MCF 10A (cell line): ENCODE results near the gene ACR. TPM values are rescaled to one million over a fixed set of nuclear protein-coding genes. Genes with fewer than 3 reads are reported as not detected.

Experiments
- BruUV-seq: library from RNA; stranded (reverse); fragments of 400-500 nt; replicated peaks from 2 replicates; lab custom pipeline; 2021; lab: Mats Ljungman, UMichigan
- CTCF ChIA-PET: fragments of 300-600 bp; sonication (Branson Sonifier 250); formaldehyde crosslinking; extraction: SDS; loops from one replicate; lab custom pipeline; 2021; ENCODE audit warnings: antibody characterized with exemption, inconsistent platforms; lab: Yijun Ruan, JAX
- POLR2A ChIA-PET: fragments of 300-600, 350-650 bp; sonication (Branson Sonifier 250); formaldehyde crosslinking; extraction: SDS; loops from one replicate; lab custom pipeline; 2020; ENCODE audit warnings: antibody characterized with exemption, inconsistent platforms; lab: Yijun Ruan, JAX
- DNase-seq: peaks from one replicate; pipeline ENCODE4 v3.0.0-alpha.2; 2018; ENCODE audit not compliant: unreplicated experiment
- H3K27ac Mint-ChIP-seq: one replicate; pipeline ENCODE4 v1.8.0; 2022; ENCODE audit warnings: mild to moderate bottlenecking, low read depth, mixed read lengths; ENCODE audit not compliant: unreplicated experiment
- H3K27me3 Mint-ChIP-seq: one replicate; pipeline ENCODE4 v1.8.0; 2022; ENCODE audit warnings: mixed read lengths; ENCODE audit not compliant: insufficient read depth, unreplicated experiment
- H3K36me3 Mint-ChIP-seq: one replicate; pipeline ENCODE4 v1.8.0; 2022; ENCODE audit warnings: mild to moderate bottlenecking, moderate library complexity, mixed read lengths; ENCODE audit not compliant: insufficient read depth, unreplicated experiment
- H3K4me1 Mint-ChIP-seq: one replicate; pipeline ENCODE4 v1.8.0; 2022; ENCODE audit warnings: mixed read lengths; ENCODE audit not compliant: insufficient read depth, unreplicated experiment
- H3K4me3 Mint-ChIP-seq: one replicate; pipeline ENCODE4 v1.8.0; 2022; ENCODE audit warnings: mild to moderate bottlenecking, moderate library complexity, mixed read lengths; ENCODE audit not compliant: unreplicated experiment
- H3K9me3 Mint-ChIP-seq: one replicate; pipeline ENCODE4 v1.8.0; 2022; ENCODE audit warnings: mixed read lengths; ENCODE audit not compliant: unreplicated experiment
- CTCF ChIP-seq: fragments of 200-600 bp; IDR thresholded peaks from one replicate; pipeline ENCODE4 v1.8.0; 2022; ENCODE audit warnings: antibody characterized with exemption, mild to moderate bottlenecking; ENCODE audit not compliant: unreplicated experiment
- intact Hi-C: fragments of 100-400 bp; cut with micrococcal nuclease; formaldehyde crosslinking; loops from 2 replicates; pipeline ENCODE4 v1.14.1; 2022
- total RNA-seq: library from RNA; stranded (reverse); gene quantifications from 2 replicates; pipeline ENCODE4 v1.2.3, GENCODE V29; 2022

The ACR gene
- total RNA-seq, 1 experiment from 2014 or later, result not detected

GRCh38 chr22:50719814-50720300, 18.1 kb upstream of the ACR start:
- no peak for TF ChIP-seq CTCF
- no peak for DNase-seq
- ChIA-PET CTCF (interaction anchor here (1.0 kb wide), 1 partner anchor 12 kb away, joined by 3 read pairs; no protein-coding TSS in a partner anchor), POLR2A (no interaction called here)
- no peaks in the 10 kb centered on the region for H3K27me3 Mint-ChIP-seq
- no TSS peak for BruUV-seq
- H3K4me1 Mint-ChIP-seq, result no peaks in the 10 kb centered on the region
- no peak overlapping the region for H3K27ac Mint-ChIP-seq
- H3K36me3 Mint-ChIP-seq, result no peaks in the 10 kb centered on the region
- intact Hi-C loops, result no loop called here
- H3K9me3 Mint-ChIP-seq, result no peaks in the 10 kb centered on the region
- H3K4me3 Mint-ChIP-seq, result no peak overlapping the region

GRCh38 chr22:50720301-50721256, 17.4 kb upstream of the ACR start:
- Mint-ChIP-seq H3K27ac (no peak overlapping the region), H3K4me1 (no peaks in the 10 kb centered on the region)
- POLR2A ChIA-PET, result no interaction called here

DNA sequence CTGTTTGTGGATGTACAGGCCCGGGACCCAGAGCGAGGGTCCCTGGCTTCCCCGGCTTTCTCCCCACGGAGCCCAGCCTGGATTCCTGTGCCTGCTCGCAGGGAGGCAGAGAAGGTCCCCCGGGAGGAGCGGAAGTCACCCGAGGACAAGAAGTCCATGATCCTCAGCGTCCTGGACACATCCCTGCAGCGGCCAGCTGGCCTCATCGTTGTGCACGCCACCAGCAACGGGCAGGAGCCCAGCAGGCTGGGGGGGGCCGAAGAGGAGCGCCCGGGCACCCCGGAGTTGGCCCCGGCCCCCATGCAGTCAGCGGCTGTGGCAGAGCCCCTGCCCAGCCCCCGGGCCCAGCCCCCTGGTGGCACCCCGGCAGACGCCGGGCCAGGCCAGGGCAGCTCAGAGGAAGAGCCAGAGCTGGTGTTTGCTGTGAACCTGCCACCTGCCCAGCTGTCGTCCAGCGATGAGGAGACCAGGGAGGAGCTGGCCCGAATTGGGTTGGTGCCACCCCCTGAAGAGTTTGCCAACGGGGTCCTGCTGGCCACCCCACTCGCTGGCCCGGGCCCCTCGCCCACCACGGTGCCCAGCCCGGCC, 16.7 kb upstream of the ACR start:
- CTCF ChIA-PET, result interaction anchor here (3.0 kb wide), 1 partner anchor 11 kb away, joined by 16 read pairs; no protein-coding TSS in a partner anchor
- POLR2A ChIA-PET, result interaction anchor here (0.6 kb wide), 1 partner anchor 14 kb away, joined by 3 read pairs; no protein-coding TSS in a partner anchor
- Mint-ChIP-seq H3K27me3 (no peaks in the 10 kb centered on the region), H3K36me3 (no peaks in the 10 kb centered on the region), H3K27ac (no peak overlapping the region), H3K9me3 (no peaks in the 10 kb centered on the region), H3K4me1 (no peaks in the 10 kb centered on the region), H3K4me3 (no peak overlapping the region)
- no peak for TF ChIP-seq CTCF
- no TSS peak for BruUV-seq
- DNase-seq, result no peak
- intact Hi-C loops, result no loop called here

More at GRCh38 chr22:50720301-50721256, 17.4 kb upstream of the ACR start:
- TF ChIP-seq CTCF, result no peak
- Mint-ChIP-seq H3K4me3 (no peak overlapping the region), H3K27me3 (no peaks in the 10 kb centered on the region), H3K36me3 (no peaks in the 10 kb centered on the region), H3K9me3 (no peaks in the 10 kb centered on the region)
- DNase-seq, result no peak
- BruUV-seq, result no TSS peak
- intact Hi-C loops, result no loop called here
- CTCF ChIA-PET, result interaction anchor here (1.0 to 3.0 kb wide), 2 partner anchors 11 to 12 kb away, joined by 3 to 16 read pairs; no protein-coding TSS in a partner anchor
